ENCODE data around the gene C8G. TPM values are rescaled to one million over a fixed set of nuclear protein-coding genes. Genes with fewer than 3 reads are reported as not detected.

The C8G gene
- total RNA-seq, 2 donors from 2014 or later, result 1.4 to 2.7 TPM

DNA sequence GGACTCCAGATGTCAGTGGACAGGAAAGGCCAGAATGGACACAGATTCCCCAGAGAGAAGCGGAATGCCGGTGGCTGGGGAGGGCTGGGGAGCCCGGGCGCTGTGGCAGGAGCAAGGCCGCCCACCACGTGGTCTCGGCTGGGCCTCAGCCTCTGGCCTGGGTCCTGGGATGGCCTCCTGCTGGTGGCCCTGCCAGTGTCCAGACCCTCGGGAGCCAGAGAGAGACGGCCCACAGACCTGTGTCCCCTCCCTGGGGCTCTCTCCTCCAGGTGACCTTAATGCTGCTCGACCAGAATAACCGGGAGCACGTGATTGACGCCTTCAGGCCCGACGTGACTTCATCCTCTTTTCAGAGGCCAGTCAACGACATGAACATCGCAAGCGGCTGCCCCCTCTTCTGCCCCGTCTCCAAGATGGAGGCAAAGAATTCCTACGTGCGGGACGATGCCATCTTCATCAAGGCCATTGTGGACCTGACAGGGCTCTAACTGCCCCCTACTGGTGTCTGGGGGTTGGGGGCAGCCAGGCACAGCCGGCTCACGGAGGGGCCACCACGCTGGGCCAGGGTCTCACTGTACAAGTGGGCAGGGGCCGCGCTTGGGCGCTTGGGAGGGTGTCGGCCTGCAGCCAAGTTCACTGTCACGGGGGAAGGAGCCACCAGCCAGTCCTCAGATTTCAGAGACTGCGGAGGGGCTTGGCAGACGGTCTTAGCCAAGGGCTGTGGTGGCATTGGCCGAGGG is 19.5 kb upstream of the C8G start:
- DNase-seq (no peak), ATAC-seq (no peak)
- H3K4me3 Mint-ChIP-seq, result no peak overlapping the region
- no peaks in the 10 kb centered on the region for H3K27me3 Mint-ChIP-seq
- H3K36me3 Mint-ChIP-seq (ENCODE audit: low read depth), result peaks cover 2% of the 10 kb centered on the region
- H3K9me3 ChIP-seq (ENCODE audit: control insufficient read depth, low read length, poor library complexity, severe bottlenecking), result no peaks in the 10 kb centered on the region
- peaks cover 11% of the 10 kb centered on the region for H3K4me1 Mint-ChIP-seq
- no peak overlapping the region for H3K27ac Mint-ChIP-seq

DNA sequence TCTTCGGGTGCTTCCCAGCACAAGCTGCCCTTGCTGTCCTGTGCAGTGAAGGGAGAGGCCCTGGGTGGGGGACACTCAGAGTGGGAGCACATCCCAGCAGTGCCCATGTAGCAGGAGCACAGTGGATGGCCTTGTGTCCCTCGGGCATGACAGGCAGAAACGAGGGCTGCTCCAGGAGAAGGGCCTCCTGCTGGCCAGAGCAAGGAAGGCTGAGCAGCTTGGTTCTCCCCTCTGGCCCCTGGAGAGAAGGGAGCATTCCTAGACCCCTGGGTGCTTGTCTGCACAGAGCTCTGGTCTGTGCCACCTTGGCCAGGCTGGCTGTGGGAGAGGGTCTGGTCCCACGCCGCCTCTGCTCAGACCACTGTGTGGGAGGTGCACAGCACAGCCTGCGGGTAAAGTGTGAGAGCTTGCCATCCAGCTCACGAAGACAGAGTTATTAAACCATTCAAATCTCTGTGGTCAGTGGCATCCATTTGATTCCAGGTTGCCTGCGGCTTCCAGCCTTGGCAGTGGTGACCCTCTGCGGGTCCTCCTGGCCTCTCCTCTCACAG is 18.8 kb upstream of the C8G start:
- Mint-ChIP-seq H3K4me3 (no peak overlapping the region), H3K36me3 (ENCODE audit: low read depth) (peaks cover 2% of the 10 kb centered on the region), H3K4me1 (peaks cover 11% of the 10 kb centered on the region), H3K27me3 (no peaks in the 10 kb centered on the region), H3K27ac (no peak overlapping the region)
- ATAC-seq (no peak), DNase-seq (no peak)
- no peaks in the 10 kb centered on the region for H3K9me3 ChIP-seq (ENCODE audit: control insufficient read depth, low read length, poor library complexity, severe bottlenecking)

DNA sequence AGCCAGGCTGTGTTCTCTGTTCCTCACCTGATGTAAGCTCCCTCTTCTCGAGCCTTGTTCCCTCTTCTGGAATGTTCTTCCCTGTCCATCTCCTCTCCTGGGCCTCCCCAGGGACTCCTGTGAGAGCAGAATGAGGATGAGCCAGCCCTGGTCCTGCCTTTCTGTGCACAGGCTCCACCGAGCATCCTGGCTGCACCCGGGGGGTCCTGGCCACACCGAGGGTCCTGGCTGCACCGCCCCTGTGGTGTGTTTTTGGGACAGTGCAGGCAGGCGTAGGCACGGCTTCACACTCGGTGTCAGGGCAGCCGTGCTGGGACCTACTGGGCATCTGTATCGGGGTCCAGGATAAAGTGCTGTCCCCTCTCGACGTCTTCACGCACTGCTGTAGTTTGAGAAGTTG is 18.3 kb upstream of the C8G start:
- H3K9me3 ChIP-seq (ENCODE audit: control insufficient read depth, low read length, poor library complexity, severe bottlenecking), result no peaks in the 10 kb centered on the region
- Mint-ChIP-seq H3K36me3 (ENCODE audit: low read depth) (peaks cover 2% of the 10 kb centered on the region), H3K27me3 (no peaks in the 10 kb centered on the region), H3K4me3 (no peak overlapping the region), H3K27ac (no peak overlapping the region), H3K4me1 (peaks cover 11% of the 10 kb centered on the region)
- DNase-seq (no peak), ATAC-seq (no peak)

DNA sequence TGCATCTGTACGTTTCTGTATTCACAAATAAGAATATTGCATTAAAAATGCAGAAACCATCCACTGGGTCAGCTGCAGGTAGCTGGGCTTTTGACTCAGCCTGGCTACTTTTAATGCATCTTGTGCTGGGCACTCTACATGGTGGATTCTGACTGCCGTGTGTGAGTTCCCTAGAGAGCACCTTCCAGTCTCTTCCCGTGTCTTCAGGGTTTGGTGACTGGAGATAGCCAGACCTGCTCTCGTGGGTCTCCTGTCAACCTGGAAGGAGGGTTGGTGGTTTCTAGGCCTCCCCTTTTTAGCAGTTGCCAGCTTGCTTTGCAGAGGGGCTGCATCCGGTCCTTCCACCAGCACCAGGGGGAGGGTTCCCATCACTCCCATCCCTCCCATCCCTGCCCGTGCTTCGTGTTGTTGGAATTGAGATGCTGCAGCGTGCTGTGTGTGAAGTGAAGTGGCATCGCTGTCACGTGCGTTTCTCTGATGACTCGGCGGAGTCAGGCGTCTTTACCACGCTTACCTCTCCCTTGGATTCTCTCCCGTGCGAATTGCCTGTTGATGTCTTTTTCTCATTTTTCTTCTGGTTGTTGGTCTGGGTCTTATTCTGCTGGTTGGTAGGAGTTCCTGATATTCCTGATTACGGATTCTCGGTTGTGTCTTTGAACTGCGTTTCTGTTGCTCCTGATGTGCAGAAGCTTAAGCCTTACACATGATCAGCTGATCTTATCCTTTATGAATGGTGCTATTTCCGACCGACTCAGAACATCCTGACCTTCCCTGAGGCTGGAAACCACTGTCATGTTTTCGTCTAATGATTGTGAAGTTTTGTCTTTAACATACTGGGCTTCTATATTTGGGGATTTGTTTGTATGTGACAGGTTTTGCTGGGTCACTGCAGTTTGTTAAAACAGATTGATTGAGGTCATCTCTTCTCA is 17.4 kb upstream of the C8G start:
- H3K4me3 Mint-ChIP-seq, result no peak overlapping the region
- peak overlapping the region; percentile 62 for H3K27ac Mint-ChIP-seq
- peaks cover 2% of the 10 kb centered on the region for H3K36me3 Mint-ChIP-seq (ENCODE audit: low read depth)
- DNase-seq (no peak), ATAC-seq (no peak)
- H3K4me1 Mint-ChIP-seq, result peaks cover 11% of the 10 kb centered on the region
- no peaks in the 10 kb centered on the region for H3K9me3 ChIP-seq (ENCODE audit: control insufficient read depth, low read length, poor library complexity, severe bottlenecking)
- H3K27me3 Mint-ChIP-seq, result no peaks in the 10 kb centered on the region

DNA sequence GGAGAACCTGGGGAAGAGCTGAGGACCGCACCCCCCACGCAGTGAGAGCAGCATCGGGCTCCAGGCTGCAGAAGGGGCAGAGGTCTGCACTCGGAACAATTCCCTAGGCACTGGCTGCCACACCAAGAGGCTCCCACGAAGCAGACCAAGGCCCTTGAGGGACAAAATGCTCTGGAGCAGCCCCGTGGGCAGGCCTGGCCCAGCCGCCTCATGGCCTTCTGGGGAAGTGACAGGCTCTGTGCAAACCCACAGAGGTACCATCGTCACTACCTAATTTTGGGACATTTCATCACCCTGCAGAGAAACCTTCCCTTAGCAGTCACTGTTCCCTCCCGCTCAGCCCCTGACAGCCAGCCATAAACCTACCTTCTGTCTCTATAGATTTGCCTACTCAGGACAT is 16.5 kb upstream of the C8G start:
- no peak for DNase-seq
- peaks cover 2% of the 10 kb centered on the region for H3K36me3 Mint-ChIP-seq (ENCODE audit: low read depth)
- no peak overlapping the region for H3K4me3 Mint-ChIP-seq
- peak overlapping the region; percentile 41 for H3K27ac Mint-ChIP-seq
- ATAC-seq, result no peak
- no peaks in the 10 kb centered on the region for H3K9me3 ChIP-seq (ENCODE audit: control insufficient read depth, low read length, poor library complexity, severe bottlenecking)
- H3K4me1 Mint-ChIP-seq, result peaks cover 16% of the 10 kb centered on the region
- no peaks in the 10 kb centered on the region for H3K27me3 Mint-ChIP-seq

DNA sequence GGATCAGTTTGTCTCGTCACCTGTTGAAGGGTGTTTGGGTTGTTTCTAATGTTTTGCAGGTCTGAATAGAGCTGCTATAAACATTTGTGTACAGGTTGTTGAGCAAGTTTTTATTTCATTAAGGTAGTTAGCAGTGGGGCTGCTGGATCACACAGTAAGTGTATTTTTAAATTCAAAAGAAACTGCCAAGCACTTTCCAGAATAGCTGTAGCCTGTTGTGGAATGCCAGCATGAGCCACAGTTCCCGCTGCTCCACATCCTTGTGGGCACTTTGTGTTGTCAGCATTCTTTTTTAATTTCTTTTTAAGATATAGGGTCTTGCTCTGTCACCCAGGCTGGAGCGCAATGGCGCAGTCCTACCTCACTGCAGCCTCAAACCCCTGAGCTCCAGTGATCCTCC is 15.0 kb upstream of the C8G start:
- ATAC-seq (no peak), DNase-seq (no peak)
- Mint-ChIP-seq H3K4me1 (peaks cover 16% of the 10 kb centered on the region), H3K4me3 (no peak overlapping the region), H3K27ac (no peak overlapping the region), H3K27me3 (no peaks in the 10 kb centered on the region), H3K36me3 (ENCODE audit: low read depth) (peaks cover 2% of the 10 kb centered on the region)
- H3K9me3 ChIP-seq (ENCODE audit: control insufficient read depth, low read length, poor library complexity, severe bottlenecking), result no peaks in the 10 kb centered on the region

DNA sequence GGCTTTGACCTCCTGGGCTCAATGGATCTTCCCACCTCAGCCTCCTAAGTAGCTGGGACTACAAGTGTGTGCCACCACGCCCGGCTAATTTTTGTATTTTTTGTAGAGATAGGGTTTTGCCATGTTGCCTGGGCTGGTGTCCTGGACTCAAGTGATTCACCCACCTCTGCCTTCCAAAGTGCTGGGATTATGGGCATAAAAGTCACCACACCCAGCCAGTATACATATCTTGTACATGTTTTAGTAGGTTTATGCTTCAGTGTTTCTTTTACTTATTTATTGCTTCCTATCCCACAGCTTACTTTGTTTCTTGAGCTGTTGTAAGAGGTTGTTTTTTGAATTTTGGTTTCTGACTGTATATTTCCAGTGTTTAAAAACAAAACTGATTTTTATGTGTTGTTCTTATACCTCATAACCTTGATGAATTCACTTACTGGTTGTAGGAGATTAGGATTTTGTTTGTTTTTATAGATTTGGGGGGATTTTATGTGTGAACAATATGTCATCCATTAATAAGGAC is 13.4 kb upstream of the C8G start:
- Mint-ChIP-seq H3K4me3 (no peak overlapping the region), H3K27ac (no peak overlapping the region), H3K36me3 (ENCODE audit: low read depth) (peaks cover 2% of the 10 kb centered on the region), H3K4me1 (peaks cover 16% of the 10 kb centered on the region), H3K27me3 (no peaks in the 10 kb centered on the region)
- no peaks in the 10 kb centered on the region for H3K9me3 ChIP-seq (ENCODE audit: control insufficient read depth, low read length, poor library complexity, severe bottlenecking)
- ATAC-seq (no peak), DNase-seq (no peak)

DNA sequence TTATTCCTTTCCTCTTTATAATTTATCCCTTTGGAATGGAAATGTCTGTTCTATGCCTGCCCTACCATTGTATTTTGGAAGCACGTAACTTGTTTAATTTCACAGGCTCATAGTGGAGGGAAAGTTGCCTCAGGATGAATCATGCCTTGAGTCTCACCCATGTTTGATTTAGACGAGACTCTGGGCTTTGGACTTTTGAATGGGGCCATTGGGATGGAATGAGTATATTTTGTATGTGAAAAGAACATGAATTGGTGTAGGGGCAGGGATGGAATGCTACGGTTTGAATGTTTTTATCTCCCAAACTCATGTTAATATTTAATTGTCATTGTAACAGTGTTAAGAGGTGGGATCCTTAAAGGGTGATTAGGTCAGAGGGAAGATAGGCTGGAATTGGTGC is 10.8 kb upstream of the C8G start:
- Mint-ChIP-seq H3K27ac (no peak overlapping the region), H3K27me3 (no peaks in the 10 kb centered on the region), H3K4me1 (peaks cover 8% of the 10 kb centered on the region), H3K36me3 (ENCODE audit: low read depth) (peaks cover 1% of the 10 kb centered on the region), H3K4me3 (no peak overlapping the region)
- DNase-seq (no peak), ATAC-seq (no peak)
- H3K9me3 ChIP-seq (ENCODE audit: control insufficient read depth, low read length, poor library complexity, severe bottlenecking), result no peaks in the 10 kb centered on the region

DNA sequence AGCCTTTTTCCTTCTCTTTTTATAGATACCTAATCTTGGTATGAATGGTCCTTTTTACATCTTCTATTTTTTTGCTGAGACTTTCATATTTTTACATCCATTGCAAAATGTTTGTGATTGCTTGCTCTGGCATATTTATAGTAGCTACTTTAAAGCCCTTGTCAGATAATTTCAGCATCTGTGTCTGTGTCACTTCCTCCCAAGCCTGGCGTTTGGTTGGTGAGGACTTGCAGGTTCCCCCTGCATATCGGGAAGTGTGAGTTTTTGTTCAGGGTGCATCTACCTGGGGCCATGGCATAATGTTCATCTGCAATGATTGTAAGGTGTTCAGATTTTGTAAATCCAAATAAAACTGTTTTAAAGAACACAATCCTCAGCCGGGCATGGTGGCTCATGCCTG is 9.4 kb upstream of the C8G start:
- no peaks in the 10 kb centered on the region for H3K9me3 ChIP-seq (ENCODE audit: control insufficient read depth, low read length, poor library complexity, severe bottlenecking)
- Mint-ChIP-seq H3K36me3 (ENCODE audit: low read depth) (peaks cover 4% of the 10 kb centered on the region), H3K27me3 (no peaks in the 10 kb centered on the region), H3K4me3 (no peak overlapping the region), H3K27ac (no peak overlapping the region), H3K4me1 (peaks cover 8% of the 10 kb centered on the region)
- DNase-seq (no peak), ATAC-seq (no peak)

DNA sequence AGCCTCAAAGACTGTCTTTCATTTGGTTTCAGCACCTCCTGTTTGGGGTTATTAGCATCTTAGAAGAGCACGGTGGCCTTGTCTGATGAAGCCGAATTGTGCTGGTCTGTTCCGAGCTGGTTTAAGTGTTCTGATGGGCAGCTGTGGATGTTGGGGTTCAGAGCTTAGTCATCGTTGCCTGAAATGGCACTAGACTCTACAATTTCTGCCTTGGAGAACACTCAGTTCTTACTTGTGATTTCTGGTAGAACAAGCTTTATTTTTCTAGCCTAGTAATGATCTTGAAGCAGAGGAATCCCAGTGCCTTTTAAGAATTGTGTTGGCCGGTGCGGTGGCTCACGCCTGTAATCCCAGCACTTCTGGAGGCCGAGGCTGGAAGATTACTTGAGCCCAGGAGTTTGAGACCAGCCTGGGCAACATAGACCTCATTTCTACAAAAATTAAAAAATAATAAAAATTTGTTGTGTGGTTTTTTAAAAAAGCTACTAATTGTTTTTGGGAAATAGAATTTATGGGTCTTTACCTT is 8.3 kb upstream of the C8G start:
- Mint-ChIP-seq H3K4me3 (no peak overlapping the region), H3K27me3 (no peaks in the 10 kb centered on the region), H3K27ac (no peak overlapping the region), H3K4me1 (peaks cover 8% of the 10 kb centered on the region), H3K36me3 (ENCODE audit: low read depth) (peaks cover 4% of the 10 kb centered on the region)
- no peak for DNase-seq
- H3K9me3 ChIP-seq (ENCODE audit: control insufficient read depth, low read length, poor library complexity, severe bottlenecking), result no peaks in the 10 kb centered on the region
- ATAC-seq, result no peak

DNA sequence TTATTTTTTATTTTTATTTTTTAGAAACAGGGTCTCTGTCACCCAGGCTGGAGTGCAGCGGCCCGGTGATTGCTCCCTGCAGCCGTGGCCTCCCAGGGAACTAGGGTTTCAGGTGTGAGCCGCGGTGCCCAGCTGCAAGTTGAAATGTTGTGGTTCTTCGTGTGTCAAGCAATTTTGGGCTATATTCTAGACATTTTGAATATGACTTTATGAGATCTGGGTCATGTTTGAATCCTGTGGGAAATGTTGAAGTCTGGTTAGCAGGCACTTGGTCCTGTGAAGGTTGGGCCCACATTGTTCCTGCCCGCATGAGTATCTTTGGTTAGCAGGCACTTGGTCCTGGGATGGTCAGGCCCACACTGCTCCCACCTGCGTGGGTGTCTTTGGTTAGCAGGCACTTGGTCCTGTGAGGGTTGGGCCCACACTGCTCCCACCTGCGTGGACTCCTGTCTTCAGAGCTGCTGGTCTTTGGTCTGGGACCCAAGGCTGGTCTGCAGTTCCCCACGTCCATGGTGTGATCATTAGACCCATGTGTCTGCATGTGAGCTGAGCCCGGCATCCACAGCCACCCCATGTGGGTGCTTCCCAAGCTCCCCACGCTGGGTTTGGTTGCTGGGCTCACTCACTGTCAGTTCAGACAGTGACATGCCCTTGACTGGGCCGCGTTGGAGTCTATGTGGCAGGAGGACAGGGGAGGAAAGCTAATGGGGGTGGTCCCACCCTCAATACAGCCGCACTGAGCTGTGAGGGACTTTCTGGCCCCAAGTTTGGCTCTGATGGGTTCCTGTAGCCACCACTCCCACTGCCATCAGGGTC is 7.6 kb upstream of the C8G start:
- no peaks in the 10 kb centered on the region for H3K9me3 ChIP-seq (ENCODE audit: control insufficient read depth, low read length, poor library complexity, severe bottlenecking)
- ATAC-seq (no peak), DNase-seq (no peak)
- Mint-ChIP-seq H3K36me3 (ENCODE audit: low read depth) (peaks cover 4% of the 10 kb centered on the region), H3K27me3 (no peaks in the 10 kb centered on the region), H3K4me3 (no peak overlapping the region), H3K4me1 (peaks cover 8% of the 10 kb centered on the region), H3K27ac (peak overlapping the region; percentile 11)

DNA sequence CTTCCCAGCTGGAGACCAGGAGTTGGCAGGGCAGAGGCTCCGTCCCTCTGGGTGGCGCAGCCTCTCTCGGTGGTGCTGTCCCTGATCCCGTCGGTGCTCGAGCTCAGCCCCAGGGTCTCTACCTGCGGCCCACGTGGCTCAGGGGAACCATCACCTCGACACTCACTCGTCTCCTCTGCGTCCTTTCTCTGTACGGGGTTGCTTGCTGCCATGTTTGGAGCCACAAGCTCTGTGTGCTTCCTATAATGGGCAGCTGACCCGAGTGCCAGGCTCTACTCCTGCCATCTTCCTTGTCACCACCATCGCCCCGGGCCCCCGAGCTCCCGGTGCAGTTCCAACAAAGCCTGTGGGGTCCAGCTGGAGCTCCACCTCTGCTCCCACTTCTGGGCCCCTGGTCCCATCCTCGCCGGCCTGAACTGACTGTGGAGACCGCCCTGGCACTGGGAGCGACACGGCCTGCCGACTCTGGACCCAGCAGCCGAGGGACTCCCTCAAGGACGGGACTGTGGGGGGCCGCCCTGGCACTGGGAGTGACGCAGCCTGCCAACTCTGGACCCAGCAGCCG is 5.5 kb upstream of the C8G start:
- Mint-ChIP-seq H3K4me1 (no peaks in the 10 kb centered on the region), H3K27ac (no peak overlapping the region), H3K27me3 (no peaks in the 10 kb centered on the region), H3K36me3 (ENCODE audit: low read depth) (peaks cover 4% of the 10 kb centered on the region), H3K4me3 (no peak overlapping the region)
- DNase-seq (no peak), ATAC-seq (no peak)
- no peaks in the 10 kb centered on the region for H3K9me3 ChIP-seq (ENCODE audit: control insufficient read depth, low read length, poor library complexity, severe bottlenecking)

Measured in T-helper 17 cell (primary cell).